PFSK-1 (cell line): ENCODE data around the gene SPNS3. TPM values are rescaled to one million over a fixed set of nuclear protein-coding genes. Genes with fewer than 3 reads are reported as not detected.

Source experiments
- FOXP2 ChIP-seq: optimal IDR thresholded peaks from 2 replicates; pipeline ENCODE3; 2011; ENCODE audit warnings: borderline replicate concordance, control low read depth, inconsistent platforms; ENCODE audit not compliant: insufficient read depth; ENCODE audit errors: extremely low read length, extremely low read depth
- POLR2AphosphoS5 ChIP-seq: IDR thresholded peaks from 2 replicates; pipeline ENCODE4 v1.6.1; 2012; ENCODE audit warnings: low read depth, mild to moderate bottlenecking, control low read depth, low read length, moderate library complexity
- SIN3A ChIP-seq: IDR thresholded peaks from 2 replicates; pipeline ENCODE4 v1.6.1; 2012; ENCODE audit warnings: mild to moderate bottlenecking, low read length, moderate library complexity, borderline replicate concordance; ENCODE audit not compliant: insufficient read depth
- TAF1 ChIP-seq: IDR thresholded peaks from 2 replicates; pipeline ENCODE4 v1.6.1; 2012; ENCODE audit warnings: low read length, control low read depth, borderline replicate concordance; ENCODE audit not compliant: insufficient read depth
- polyA plus RNA-seq: library from polyadenylated mRNA; unstranded; fragments of >200 nt; gene quantifications from one replicate; pipeline ENCODE4 v1.2.1, GENCODE V29; 2012; ENCODE audit warnings: low read depth, missing spikeins; ENCODE audit not compliant: insufficient read length
- TF ChIP-seq, protein P1 (sequence below), 2 experiments: IDR thresholded peaks; 2 replicates each; pipeline versions ENCODE4 v1.6.1 to v1.8.0; 2011 to 2012; ENCODE audit warnings: low read depth in 2 of 2, low read length in 2 of 2, control low read depth in 1 of 2, inconsistent platforms in 1 of 2, mild to moderate bottlenecking in 1 of 2, moderate library complexity in 1 of 2; ENCODE audit not compliant: insufficient read depth in 1 of 2

Gene SPNS3, protein sequence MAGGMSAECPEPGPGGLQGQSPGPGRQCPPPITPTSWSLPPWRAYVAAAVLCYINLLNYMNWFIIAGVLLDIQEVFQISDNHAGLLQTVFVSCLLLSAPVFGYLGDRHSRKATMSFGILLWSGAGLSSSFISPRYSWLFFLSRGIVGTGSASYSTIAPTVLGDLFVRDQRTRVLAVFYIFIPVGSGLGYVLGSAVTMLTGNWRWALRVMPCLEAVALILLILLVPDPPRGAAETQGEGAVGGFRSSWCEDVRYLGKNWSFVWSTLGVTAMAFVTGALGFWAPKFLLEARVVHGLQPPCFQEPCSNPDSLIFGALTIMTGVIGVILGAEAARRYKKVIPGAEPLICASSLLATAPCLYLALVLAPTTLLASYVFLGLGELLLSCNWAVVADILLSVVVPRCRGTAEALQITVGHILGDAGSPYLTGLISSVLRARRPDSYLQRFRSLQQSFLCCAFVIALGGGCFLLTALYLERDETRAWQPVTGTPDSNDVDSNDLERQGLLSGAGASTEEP
- polyA plus RNA-seq: 7.9 TPM

DNA sequence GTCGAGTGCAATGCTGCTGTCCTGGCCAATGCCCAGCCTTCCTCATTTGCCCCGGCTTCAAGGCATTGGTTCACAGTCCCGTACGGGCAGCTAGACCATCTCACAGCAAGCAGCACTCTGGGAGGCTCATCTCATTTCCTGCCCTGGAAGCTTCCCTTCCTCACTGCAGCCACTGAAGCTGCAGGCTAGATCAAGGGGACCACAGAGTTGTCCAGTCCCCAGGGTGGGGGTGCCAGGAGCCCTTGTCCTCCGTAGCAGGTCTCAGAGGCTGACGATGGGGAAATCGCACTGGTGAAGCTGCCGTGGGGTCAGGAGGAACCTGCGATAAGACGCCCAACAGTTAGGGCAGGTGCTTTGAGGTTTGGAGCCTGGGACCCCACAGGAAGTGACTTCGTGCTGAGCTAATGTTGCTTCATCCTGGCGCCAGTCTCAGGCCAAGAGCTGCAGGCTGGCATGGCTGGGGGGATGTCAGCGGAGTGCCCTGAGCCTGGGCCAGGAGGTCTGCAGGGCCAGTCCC is at the start of gene SPNS3:
SPNS3 (plus strand) TSS at position 426 of the 517 bp plus-strand sequence; CDS start at position 454, 28 bp downstream.
- TF ChIP-seq SIN3A (no peak), POLR2AphosphoS5 (no peak), TAF1 (no peak)

DNA sequence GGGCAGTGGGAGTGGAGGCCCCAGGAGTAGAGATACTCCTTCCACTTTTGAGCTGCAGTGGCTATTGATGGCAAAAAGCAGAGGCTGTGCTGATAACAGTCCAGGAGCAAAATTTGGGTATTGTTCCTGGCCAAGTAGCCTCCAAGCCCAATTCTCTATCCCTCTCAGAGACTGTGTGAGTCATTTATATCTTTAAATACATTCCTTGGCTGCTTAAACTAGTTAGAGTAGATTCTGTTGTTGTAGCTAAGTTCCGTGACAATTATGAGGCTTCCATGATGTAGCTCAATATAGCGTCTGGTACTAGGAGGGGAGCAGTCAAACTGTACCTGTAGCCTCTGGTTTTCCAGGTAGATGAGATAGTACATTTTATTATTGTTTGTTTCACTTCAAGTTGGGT is 47.3 kb upstream of the SPNS3 start:
- TF ChIP-seq, protein P1, sequence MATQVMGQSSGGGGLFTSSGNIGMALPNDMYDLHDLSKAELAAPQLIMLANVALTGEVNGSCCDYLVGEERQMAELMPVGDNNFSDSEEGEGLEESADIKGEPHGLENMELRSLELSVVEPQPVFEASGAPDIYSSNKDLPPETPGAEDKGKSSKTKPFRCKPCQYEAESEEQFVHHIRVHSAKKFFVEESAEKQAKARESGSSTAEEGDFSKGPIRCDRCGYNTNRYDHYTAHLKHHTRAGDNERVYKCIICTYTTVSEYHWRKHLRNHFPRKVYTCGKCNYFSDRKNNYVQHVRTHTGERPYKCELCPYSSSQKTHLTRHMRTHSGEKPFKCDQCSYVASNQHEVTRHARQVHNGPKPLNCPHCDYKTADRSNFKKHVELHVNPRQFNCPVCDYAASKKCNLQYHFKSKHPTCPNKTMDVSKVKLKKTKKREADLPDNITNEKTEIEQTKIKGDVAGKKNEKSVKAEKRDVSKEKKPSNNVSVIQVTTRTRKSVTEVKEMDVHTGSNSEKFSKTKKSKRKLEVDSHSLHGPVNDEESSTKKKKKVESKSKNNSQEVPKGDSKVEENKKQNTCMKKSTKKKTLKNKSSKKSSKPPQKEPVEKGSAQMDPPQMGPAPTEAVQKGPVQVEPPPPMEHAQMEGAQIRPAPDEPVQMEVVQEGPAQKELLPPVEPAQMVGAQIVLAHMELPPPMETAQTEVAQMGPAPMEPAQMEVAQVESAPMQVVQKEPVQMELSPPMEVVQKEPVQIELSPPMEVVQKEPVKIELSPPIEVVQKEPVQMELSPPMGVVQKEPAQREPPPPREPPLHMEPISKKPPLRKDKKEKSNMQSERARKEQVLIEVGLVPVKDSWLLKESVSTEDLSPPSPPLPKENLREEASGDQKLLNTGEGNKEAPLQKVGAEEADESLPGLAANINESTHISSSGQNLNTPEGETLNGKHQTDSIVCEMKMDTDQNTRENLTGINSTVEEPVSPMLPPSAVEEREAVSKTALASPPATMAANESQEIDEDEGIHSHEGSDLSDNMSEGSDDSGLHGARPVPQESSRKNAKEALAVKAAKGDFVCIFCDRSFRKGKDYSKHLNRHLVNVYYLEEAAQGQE (IDR thresholded peaks at IDR 0.05; ENCODE audit: insufficient read depth in 1 of 2, low read depth in 2 of 2, low read length in 2 of 2): no peak
- TF ChIP-seq FOXP2 (no peak), POLR2AphosphoS5 (no peak), TAF1 (no peak), SIN3A (no peak)

DNA sequence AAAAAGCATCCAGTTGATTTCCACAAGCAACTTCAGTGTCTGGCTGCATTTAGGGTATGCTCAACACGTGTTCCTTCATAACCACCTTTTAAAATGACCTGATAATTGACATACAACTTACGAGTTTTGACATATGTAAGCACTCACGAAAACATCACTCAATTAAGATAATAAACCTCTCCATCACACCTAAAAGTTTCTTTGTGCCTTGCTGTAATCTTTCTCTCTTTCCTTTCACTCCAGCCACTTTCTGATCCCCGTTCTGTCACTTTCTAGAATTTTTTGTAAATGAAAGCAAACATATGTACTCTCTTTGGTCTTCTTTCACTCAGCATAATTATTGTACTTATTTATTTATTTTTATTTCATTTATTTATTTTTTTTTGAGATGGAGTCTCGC is 46.6 kb upstream of the SPNS3 start:
- TF ChIP-seq, protein P1 (IDR thresholded peaks at IDR 0.05; ENCODE audit: insufficient read depth in 1 of 2, low read depth in 2 of 2, low read length in 2 of 2): no peak
- no peak for TF ChIP-seq SIN3A
- TF ChIP-seq TAF1: no peak
- no peak for TF ChIP-seq FOXP2
- no peak for TF ChIP-seq POLR2AphosphoS5

DNA sequence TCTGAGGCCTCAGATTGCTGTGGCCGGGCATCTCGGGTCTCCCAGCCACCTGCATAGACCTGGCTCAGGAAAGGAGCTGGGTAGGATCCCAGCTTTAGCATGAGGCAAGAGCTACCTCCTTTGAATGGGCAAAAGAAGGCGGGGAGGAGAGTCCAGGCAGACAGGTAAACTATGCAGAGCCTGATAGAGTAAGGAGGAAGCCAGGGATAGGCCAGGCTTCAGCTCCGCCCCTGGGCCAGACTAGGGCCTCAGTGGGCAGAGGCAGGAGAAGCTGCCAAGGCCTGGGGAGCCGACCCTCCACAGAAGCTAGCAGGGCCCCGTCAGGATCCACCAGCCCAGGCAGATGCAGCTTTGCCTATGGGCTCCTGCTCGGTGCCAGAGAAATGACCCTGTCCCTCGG is 44.7 kb upstream of the SPNS3 start:
- TF ChIP-seq SIN3A: no peak
- no peak for TF ChIP-seq FOXP2
- no peak for TF ChIP-seq POLR2AphosphoS5
- TF ChIP-seq, protein P1 (IDR thresholded peaks at IDR 0.05; ENCODE audit: insufficient read depth in 1 of 2, low read depth in 2 of 2, low read length in 2 of 2): no peak
- TF ChIP-seq TAF1: no peak

DNA sequence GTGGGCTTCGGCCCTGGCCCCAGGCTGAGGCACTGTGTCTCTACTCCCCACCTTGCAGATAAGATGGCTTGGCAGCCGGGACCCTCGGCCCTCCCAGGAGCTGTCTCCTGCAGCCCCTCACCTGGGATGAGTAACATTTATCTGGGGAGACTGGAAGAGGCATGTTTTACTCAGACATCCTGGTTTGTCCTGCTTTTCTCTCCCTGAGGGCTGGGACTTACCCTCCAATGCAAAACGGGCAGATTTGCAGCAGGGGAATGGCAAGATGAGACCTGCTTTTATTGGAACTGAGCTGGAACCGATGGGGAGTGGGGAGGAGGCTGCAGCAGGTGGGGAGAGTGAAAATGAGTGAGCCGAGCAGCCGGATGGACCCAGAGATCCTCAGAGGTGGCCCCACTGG is 39.9 kb upstream of the SPNS3 start:
- TF ChIP-seq FOXP2 (no peak), TAF1 (no peak)
- TF ChIP-seq, protein P1 (IDR thresholded peaks at IDR 0.05; ENCODE audit: insufficient read depth in 1 of 2, low read depth in 2 of 2, low read length in 2 of 2): no peak
